GM19455 (cell line): ENCODE results near the gene NPR1.
A peak's percentile ranks its signal among the peaks of the same experiment; 100 is the strongest.
"Not testable (repeated sequence)": the region's sequence is repeated elsewhere in the genome, so short reads cannot be mapped to it uniquely, and the experiment has no call there.

Source experiments
- ATAC-seq: cut with Tn5 transposase; IDR thresholded peaks from one replicate; pipeline ENCODE4 v1.9.1; 2021; ENCODE audit not compliant: unreplicated experiment

NPR1 gene

DNA sequence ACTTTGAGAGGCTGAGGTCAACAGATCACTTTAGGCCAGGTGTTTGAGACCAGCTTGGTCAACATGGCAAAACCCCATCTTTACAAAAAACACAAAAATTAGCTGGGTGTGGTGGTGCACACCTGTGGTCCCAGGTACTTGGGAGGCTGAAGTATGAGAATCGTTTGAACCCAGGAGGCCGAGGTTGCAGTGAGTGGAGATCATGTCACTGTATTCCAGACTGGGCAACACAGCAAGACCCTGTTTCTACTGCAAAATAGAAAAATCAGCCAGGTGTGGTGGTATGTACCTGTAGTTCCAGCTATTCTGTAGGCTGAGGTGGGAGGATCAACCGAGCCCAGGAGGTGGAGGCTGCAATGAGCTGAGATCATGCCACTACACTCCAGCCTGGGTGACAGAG is 45.2 kb downstream of the NPR1 start:
- ATAC-seq = no peak

DNA sequence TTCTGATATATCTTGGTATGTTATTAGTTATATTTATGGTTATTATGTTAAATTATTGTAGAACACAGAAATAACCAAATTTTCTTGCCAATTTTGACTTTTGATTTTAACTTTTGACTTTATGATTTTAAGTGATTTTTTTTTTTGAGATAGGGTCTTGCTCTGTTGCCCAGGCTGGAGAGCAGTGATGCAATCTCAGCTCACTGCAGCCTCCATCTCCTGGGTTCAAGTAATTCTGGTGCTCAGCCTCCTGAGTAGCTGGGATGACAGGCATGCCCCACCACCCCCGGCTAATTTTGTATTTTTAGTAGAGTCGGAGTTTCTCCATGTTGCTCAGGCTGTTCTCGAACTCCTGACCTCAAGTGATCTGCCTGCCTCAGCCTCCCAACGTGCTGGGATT is 46.1 kb downstream of the NPR1 start:
- ATAC-seq = not testable (repeated sequence)

DNA sequence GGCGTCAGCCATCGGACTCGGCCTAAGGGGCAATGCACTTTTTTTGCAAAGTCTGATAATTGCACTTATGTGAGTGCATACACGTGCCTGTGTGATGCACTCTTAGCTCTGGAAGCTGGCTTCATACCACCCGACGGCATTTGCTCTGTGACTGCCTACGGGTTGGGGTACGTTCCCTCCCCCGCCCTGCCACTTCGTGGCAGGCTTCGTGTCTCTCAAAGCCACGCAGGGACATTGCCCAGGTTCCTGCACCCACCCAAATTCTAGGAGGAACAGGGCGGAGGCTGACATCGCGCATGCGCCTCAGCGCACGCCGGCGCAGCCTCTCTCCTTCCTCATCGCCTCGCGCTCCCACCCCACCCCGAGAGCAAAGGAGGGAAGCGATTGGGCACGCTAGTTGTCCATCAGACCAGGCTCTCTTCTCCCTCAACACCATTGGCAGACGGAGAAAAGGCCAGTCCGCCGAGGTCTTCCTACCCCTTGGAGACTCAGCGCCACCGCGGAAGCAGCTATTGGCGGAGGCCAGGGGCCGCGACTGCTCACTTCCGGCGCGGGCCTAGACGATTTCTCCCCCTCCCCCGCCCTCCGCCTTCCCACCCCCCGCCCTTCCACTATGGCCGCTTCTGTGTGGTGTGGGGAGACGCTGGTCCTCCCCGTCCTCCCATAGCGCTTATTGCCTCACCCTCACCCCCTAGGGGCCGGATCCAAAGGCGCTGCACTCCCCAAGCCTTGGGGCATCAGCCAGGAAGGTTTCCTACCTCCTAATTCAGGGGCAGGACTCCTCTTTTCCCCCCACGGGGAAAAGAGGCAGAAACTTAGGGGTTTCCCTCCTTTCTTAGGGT is 49.2 kb downstream of the NPR1 start, which contains the start of gene INTS3:
TSS of gene INTS3 (plus strand) at position 588 of the 842 bp plus-strand sequence. CDS start 585 bp downstream, outside the sequence.
- peak; percentile 95 for ATAC-seq

DNA sequence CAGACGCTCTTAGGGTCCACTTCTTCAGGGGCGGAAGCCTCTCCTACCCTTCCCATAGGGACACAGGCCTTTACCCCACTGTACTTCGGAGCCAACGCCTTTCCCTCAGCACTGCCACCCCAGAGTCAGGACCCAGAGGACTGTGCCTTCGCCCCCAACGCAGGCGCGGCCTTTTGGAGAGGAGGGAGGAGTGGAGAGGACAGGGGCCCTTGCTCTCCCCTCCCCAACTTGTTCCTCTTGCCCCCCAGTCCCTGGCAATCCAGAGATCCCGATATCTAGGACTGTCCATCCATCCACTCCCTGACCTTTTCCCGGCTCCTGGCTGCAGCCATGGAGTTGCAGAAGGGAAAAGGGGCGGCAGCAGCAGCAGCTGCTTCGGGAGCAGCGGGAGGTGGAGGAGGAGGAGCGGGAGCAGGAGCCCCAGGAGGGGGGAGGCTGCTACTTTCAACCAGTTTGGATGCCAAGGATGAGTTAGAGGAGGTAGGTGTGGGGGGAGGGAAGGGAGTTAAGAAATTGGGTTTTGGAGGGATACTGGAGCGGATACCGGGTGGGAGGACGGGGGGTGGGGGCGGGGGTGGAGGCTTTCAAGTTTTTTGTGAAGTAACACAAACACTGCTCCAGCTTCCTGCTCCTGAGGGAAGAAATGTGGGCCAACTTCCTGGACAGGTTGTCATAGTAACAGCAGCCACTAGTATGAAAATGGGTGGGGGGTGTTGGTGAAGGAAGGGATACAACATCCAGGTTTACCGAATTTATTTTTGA is 50.0 kb downstream of the NPR1 start:
- ATAC-seq = no peak

DNA sequence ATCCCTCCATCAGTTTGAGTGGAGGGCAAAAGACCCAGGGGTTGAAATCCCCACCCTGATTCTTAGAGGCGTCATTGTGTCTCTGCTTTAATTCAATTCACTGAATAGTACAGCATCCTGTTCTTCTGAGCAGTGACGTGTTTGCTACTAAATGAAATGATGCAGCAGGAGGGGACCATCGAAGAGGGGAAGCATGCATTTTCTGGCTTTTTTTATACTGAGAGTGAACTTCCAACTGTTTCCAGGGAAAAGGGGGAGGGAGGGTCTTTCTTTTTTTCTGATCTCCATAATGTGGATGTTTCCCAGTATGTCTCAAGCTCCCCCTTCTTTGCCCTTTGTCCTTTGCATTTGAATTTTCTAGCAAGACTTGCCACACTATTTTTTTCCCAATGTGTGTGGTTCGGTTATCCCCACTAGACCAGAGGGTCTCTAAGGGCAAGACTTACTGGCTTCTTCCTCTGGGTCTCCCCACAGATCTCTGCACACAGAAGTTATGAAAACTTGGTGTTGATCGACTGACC is 52.0 kb downstream of the NPR1 start:
- no peak for ATAC-seq

DNA sequence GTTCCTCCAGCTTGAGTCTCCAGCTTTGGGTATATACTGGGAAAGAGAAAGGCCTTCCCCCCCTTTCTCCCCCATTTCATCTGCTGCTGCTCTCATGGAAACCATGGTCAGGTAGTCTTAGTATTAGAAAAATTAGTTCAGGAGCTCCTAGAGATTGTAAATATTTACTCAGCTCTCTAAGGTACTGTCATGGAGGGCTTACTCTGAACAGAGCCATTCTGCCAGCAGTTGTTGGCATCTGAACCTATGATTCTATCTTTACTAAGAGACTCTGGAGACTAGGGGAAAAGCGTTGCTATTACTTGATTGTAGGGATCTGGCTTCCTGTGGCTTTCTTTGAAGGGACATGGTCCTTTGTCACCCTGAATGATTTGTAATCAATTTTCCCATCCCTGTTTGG is 55.5 kb downstream of the NPR1 start:
- ATAC-seq = no peak

DNA sequence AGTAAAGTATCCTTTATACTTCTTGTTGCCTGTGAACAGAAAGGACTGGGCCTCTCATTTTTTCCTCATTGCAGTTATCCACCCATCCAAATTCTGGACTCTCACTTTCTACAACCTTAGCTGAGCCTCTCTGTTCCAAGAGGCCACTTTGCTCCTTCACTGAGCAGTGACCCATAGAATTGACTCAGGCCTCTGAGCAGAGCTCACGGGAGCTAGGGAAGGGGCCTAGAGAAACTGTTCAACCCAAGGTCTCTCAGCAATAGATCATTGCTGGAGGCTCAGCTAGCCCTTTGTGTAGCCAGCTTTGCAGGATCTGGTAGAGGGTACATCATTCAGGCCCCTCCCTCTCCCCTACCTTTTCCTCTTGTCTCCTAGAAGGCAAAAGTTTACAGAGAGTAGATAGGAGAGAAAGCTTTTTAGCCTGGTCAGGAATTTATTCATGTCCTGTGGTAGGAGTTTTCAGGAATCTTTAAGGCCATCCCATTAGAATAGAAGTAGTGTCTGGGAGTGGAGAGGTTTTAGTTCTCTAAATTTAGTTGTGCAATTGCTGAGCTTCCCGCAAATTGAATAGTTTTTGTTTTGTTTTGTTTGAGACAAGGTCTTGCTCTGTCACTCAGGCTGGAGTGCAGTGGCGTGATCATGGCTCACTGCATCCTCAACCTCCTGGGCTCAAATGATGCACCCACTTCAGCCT is 56.1 kb downstream of the NPR1 start:
- ATAC-seq = no peak

DNA sequence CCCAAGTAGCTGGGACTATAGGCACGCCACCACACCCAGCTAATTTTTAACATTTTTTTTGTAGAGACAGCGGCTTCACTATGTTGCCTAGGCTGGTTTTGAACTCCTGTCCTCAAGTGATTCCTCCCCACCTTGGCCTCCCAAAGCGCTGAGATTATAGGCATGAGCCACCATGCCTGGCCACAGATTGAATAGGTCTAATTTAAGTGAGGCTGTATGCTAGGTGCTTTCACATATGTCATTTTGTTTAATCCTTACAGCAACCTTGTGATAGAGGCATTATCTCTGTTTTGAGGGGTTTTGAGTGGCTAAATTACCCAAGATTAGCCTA is 56.6 kb downstream of the NPR1 start:
- ATAC-seq = no peak

DNA sequence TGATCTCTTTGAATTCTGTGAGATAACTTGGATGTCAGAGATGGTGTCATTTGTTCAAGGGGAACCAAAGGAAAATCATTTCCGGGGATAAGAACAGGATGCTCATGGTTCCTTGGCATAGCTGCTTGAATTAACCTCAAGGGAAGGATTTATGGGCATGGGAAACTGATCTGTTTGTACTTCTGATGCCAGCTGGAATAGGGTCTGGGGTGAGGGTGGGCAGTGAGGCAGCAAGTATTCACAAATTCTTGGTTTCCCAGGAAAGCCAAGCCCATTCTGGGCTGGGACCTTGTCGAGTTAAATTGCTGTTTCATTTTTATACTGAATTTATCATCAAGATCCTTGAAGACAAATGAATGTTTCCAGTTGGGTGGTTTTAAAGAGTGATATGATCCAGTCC is 63.5 kb downstream of the NPR1 start:
- no peak for ATAC-seq

DNA sequence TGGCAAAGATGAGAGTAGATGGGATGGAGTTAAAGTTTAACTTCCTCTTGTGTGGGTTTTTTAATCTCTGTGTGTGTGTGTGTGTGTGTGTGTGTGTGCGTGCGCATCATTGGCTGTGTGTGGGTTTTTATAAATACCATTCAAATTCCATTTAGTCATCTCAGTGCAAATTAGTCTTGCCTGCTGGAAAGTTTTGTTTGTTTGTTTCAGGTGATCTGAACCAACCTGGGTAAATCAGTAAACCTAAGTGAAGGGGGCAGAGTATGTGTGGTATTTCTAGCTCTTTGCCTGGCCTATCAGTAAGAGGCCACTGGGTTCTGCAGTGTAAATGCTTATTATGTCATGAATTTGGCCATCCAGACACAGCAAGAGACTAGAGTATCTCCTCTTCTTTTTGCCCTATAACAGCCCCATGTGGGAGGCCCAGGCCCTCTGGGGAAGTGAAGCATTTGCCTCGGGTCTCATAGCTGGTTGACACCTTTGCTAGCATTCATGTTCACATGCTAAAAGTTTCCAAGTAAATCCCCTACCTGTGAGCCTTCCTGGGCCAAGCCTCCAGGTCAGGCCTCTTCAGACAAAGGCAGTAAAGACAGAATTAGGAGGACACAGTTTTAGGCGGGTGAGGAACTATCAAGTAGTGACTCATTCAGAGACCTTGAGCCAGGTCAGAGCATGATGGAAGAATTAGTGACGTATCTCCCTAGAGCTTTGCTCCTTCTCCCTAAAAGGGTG is 64.1 kb downstream of the NPR1 start:
- ATAC-seq = no peak
